ENCODE results near the gene MELTF. TPM values are rescaled to one million over a fixed set of nuclear protein-coding genes. Genes with fewer than 3 reads are reported as not detected.

MELTF gene
- total RNA-seq, 6 experiments from 2014 or later = 1.1 to 3.8 (median 2.5) TPM

- Mint-ChIP-seq H3K27me3 (ENCODE audit: insufficient read depth) (peaks cover 2% of the 10 kb centered on the region), H3K27ac (peak overlapping the region; percentile 80), H3K36me3 (ENCODE audit: low read depth) (no peaks in the 10 kb centered on the region), H3K4me3 (peak overlapping the region; percentile 81), H3K9me3 (no peaks in the 10 kb centered on the region), H3K4me1 (ENCODE audit: low read depth) (peaks cover 6% of the 10 kb centered on the region)
- no peak for TF ChIP-seq CTCF (IDR thresholded peaks at IDR 0.05)
- DNase-seq = no peak
Measured at GRCh38 chr3:197003461-197004385, 25.9 kb downstream of the MELTF start.

- peak; percentile 83 for TF ChIP-seq CTCF (IDR thresholded peaks at IDR 0.05)
- peaks cover 2% of the 10 kb centered on the region for H3K27me3 Mint-ChIP-seq (ENCODE audit: insufficient read depth)
- H3K36me3 Mint-ChIP-seq (ENCODE audit: low read depth) = no peaks in the 10 kb centered on the region
- peak overlapping the region; percentile 81 for H3K4me3 Mint-ChIP-seq
- DNase-seq = peak; percentile 33
- H3K27ac Mint-ChIP-seq = no peak overlapping the region; the same call in 1 of the 2 replicates
- peaks cover 6% of the 10 kb centered on the region for H3K4me1 Mint-ChIP-seq (ENCODE audit: low read depth)
- no peaks in the 10 kb centered on the region for H3K9me3 Mint-ChIP-seq
Measured at GRCh38 chr3:197002701-197003454, 26.7 kb downstream of the MELTF start.

- Mint-ChIP-seq H3K36me3 (ENCODE audit: low read depth) (no peaks in the 10 kb centered on the region), H3K27ac (peak overlapping the region; percentile 75)
Measured at GRCh38 chr3:197001972-197002700, 27.5 kb downstream of the MELTF start.

GRCh38 chr3:197001106-197001971 is 28.3 kb downstream of the MELTF start:
- no peak for DNase-seq
- H3K9me3 Mint-ChIP-seq = no peaks in the 10 kb centered on the region
- peaks cover 6% of the 10 kb centered on the region for H3K4me1 Mint-ChIP-seq (ENCODE audit: low read depth)
- peak overlapping the region; percentile 75 for H3K27ac Mint-ChIP-seq
- H3K36me3 Mint-ChIP-seq (ENCODE audit: low read depth) = no peaks in the 10 kb centered on the region
- H3K27me3 Mint-ChIP-seq (ENCODE audit: insufficient read depth) = peaks cover 2% of the 10 kb centered on the region
- H3K4me3 Mint-ChIP-seq = peak overlapping the region; percentile 72
- TF ChIP-seq CTCF (IDR thresholded peaks at IDR 0.05) = no peak

More at GRCh38 chr3:197001972-197002700, 27.5 kb downstream of the MELTF start:
- DNase-seq = no peak
- no peaks in the 10 kb centered on the region for H3K9me3 Mint-ChIP-seq
- peak overlapping the region; percentile 72 for H3K4me3 Mint-ChIP-seq
- H3K27me3 Mint-ChIP-seq (ENCODE audit: insufficient read depth) = peaks cover 2% of the 10 kb centered on the region
- TF ChIP-seq CTCF (IDR thresholded peaks at IDR 0.05) = no peak
- H3K4me1 Mint-ChIP-seq (ENCODE audit: low read depth) = peaks cover 6% of the 10 kb centered on the region
